GM23338 (cell line): ENCODE results near the gene WNK2. TPM values are rescaled to one million over a fixed set of nuclear protein-coding genes. Genes with fewer than 3 reads are reported as not detected.

Source experiments
- ATAC-seq: fragments of 200-7000 bp; cut with Tn5 transposase; 3 replicates; pipeline ENCODE4 v1.9.1; 2020
- DNase-seq: peaks from one replicate; pipeline ENCODE4 v3.0.0-alpha.2; 2015; ENCODE audit warnings: low spot score
- H2AFZ ChIP-seq: fragments of 200-600 bp; sonication (generic); 2 replicates; pipeline ENCODE4 v1.8.0; 2016; ENCODE audit warnings: antibody characterized with exemption, mild to moderate bottlenecking, moderate library complexity
- H3F3A ChIP-seq: fragments of 200-600 bp; sonication (generic); replicated peaks from 2 replicates; pipeline ENCODE4 v1.8.0; 2017; ENCODE audit warnings: antibody characterized with exemption, mixed run types, low read depth
- H3K27ac ChIP-seq: fragments of 200-600 bp; sonication (generic); 2 replicates; pipeline ENCODE4 v1.6.1; 2016; ENCODE audit warnings: low read depth
- H3K27me3 ChIP-seq: fragments of 200-600 bp; sonication (generic); 2 replicates; pipeline ENCODE4 v1.8.0; 2016; ENCODE audit warnings: mild to moderate bottlenecking, mixed run types, moderate library complexity; ENCODE audit not compliant: insufficient read depth
- H3K36me3 ChIP-seq: fragments of 200-600 bp; sonication (generic); 2 replicates; pipeline ENCODE4 v1.8.0; 2016; ENCODE audit warnings: mild to moderate bottlenecking; ENCODE audit not compliant: insufficient read depth
- H3K4me1 ChIP-seq: fragments of 200-600 bp; sonication (generic); 2 replicates; pipeline ENCODE4 v1.8.0; 2016; ENCODE audit warnings: mild to moderate bottlenecking, moderate library complexity; ENCODE audit not compliant: insufficient read depth
- H3K4me2 ChIP-seq: fragments of 200-600 bp; sonication (generic); 2 replicates; pipeline ENCODE4 v1.7.1; 2017; ENCODE audit warnings: mixed run types
- H3K4me3 ChIP-seq: fragments of 200-600 bp; sonication (generic); 2 replicates; pipeline ENCODE4 v1.6.1; 2016; ENCODE audit warnings: mixed run types
- H3K79me2 ChIP-seq: fragments of 200-600 bp; sonication (generic); replicated peaks from 2 replicates; pipeline ENCODE4 v1.8.0; 2017; ENCODE audit warnings: mild to moderate bottlenecking; ENCODE audit not compliant: insufficient read depth
- H3K9me2 ChIP-seq: fragments of 200-600 bp; sonication (generic); 2 replicates; pipeline ENCODE4 v1.8.0; 2017; ENCODE audit not compliant: insufficient read depth
- H4K20me1 ChIP-seq: fragments of 200-600 bp; sonication (generic); replicated peaks from 2 replicates; pipeline ENCODE4 v1.8.0; 2017; ENCODE audit warnings: mild to moderate bottlenecking; ENCODE audit not compliant: insufficient read depth
- H3K27ac Mint-ChIP-seq: 2 replicates; pipeline ENCODE4 v1.8.0; 2020; ENCODE audit warnings: inconsistent platforms, mild to moderate bottlenecking, moderate library complexity, mixed read lengths
- H3K27me3 Mint-ChIP-seq: 3 replicates; pipeline ENCODE4 v1.8.0; 2022; ENCODE audit warnings: low read depth, mild to moderate bottlenecking, moderate library complexity, mixed read lengths, inconsistent platforms; ENCODE audit not compliant: insufficient read depth, poor library complexity
- H3K36me3 Mint-ChIP-seq: 3 replicates; pipeline ENCODE4 v1.8.0; 2021; ENCODE audit warnings: low read depth, mild to moderate bottlenecking, inconsistent platforms, moderate library complexity, mixed read lengths
- H3K4me1 Mint-ChIP-seq: 3 replicates; pipeline ENCODE4 v1.8.0; 2020; ENCODE audit warnings: mild to moderate bottlenecking, inconsistent platforms, mixed read lengths
- H3K4me3 Mint-ChIP-seq: 3 replicates; pipeline ENCODE4 v1.8.0; 2021; ENCODE audit warnings: moderate library complexity, mild to moderate bottlenecking, inconsistent platforms, mixed read lengths
- H3K9me3 Mint-ChIP-seq: 3 replicates; pipeline ENCODE4 v1.8.0; 2020; ENCODE audit warnings: moderate library complexity, mild to moderate bottlenecking, inconsistent platforms, mixed read lengths
- CREB1 ChIP-seq: fragments of 250-450 bp; sonication (Bioruptor Pico); IDR thresholded peaks from 2 replicates; pipeline ENCODE4 v1.5.0; 2020; ENCODE audit warnings: low read depth, mild to moderate bottlenecking, moderate library complexity
- ETS1 ChIP-seq: IDR thresholded peaks from 2 replicates; pipeline ENCODE4 v1.6.1; 2016; ENCODE audit warnings: antibody characterized with exemption
- EZH2 ChIP-seq: fragments of 200-600 bp; sonication (generic); IDR thresholded peaks from one replicate; pipeline ENCODE4 v1.8.0; 2017; ENCODE audit warnings: antibody characterized with exemption, mild to moderate bottlenecking, low read depth; ENCODE audit not compliant: unreplicated experiment
- NANOG ChIP-seq: IDR thresholded peaks from 2 replicates; pipeline ENCODE4 v1.6.1; 2016; ENCODE audit warnings: antibody characterized with exemption, borderline replicate concordance
- POLR2AphosphoS5 ChIP-seq: IDR thresholded peaks from 2 replicates; pipeline ENCODE4 v1.6.1; 2016; ENCODE audit warnings: antibody characterized with exemption, low read depth
- STAT1 ChIP-seq: IDR thresholded peaks from one replicate; pipeline ENCODE4 v1.6.1; 2016; ENCODE audit warnings: antibody characterized with exemption; ENCODE audit not compliant: unreplicated experiment
- ZNF114 ChIP-seq: fragments of 250-450 bp; sonication (Bioruptor Pico); IDR thresholded peaks from 2 replicates; pipeline ENCODE4 v1.5.0; 2020; ENCODE audit warnings: mild to moderate bottlenecking, moderate library complexity
- ZNF331 ChIP-seq: fragments of 250-450 bp; sonication (Bioruptor Pico); IDR thresholded peaks from 2 replicates; pipeline ENCODE4 v1.5.0; 2020; ENCODE audit warnings: low read depth, mild to moderate bottlenecking, moderate library complexity
- ZNF462 ChIP-seq: fragments of 250-450 bp; sonication (Bioruptor Pico); IDR thresholded peaks from 2 replicates; pipeline ENCODE4 v1.5.0; 2020; ENCODE audit warnings: mild to moderate bottlenecking, moderate library complexity
- polyA plus RNA-seq: library from polyadenylated mRNA; unstranded; fragments of >200 nt; fragmentation: Nextera tagmentation; extraction: Ambion mirVana; gene quantifications from 2 replicates; pipeline ENCODE4 v1.2.1, GENCODE V29; 2016
- total RNA-seq: library from RNA; depleted of rRNA; stranded (reverse); fragments of >200 nt; shearing (Covaris generic); gene quantifications from 2 replicates; pipeline ENCODE4 v1.2.3, GENCODE V29; 2014

Gene WNK2
- total and polyA plus RNA-seq, 2 experiments from 2014 or later = 56.4 to 102 TPM

GRCh38 chr9:93287189-93287552 is 103.2 kb downstream of the WNK2 start:
- Mint-ChIP-seq H3K36me3 (no peaks in the 10 kb centered on the region; the same call in 1 of the 3 replicates), H3K4me1 (peaks cover 10% of the 10 kb centered on the region), H3K27me3 (peaks cover 6% of the 10 kb centered on the region), H3K4me3 (no peak overlapping the region), H3K9me3 (no peaks in the 10 kb centered on the region), H3K27ac (no peak overlapping the region; the same call in 1 of the 2 replicates)
- Histone ChIP-seq H4K20me1 (0 out of 2 replicates have a peak, but pooled peaks cover 6% of the 10 kb centered on the region), H2AFZ (no peak overlapping the region), H3K27me3 (no peaks in the 10 kb centered on the region), H3K27ac (no peak overlapping the region), H3K4me3 (no peak overlapping the region), H3K4me1 (no peaks in the 10 kb centered on the region), H3K4me2 (no peak overlapping the region), H3K79me2 (no peaks in the 10 kb centered on the region), H3K9me2 (no peaks in the 10 kb centered on the region), H3K36me3 (no peaks in the 10 kb centered on the region; the same call in 1 of the 2 replicates), H3F3A (no peaks in the 10 kb centered on the region)
- DNase-seq (no peak), ATAC-seq (no peak)
- TF ChIP-seq ETS1 = no peak
- no peak for TF ChIP-seq ZNF114 (CRISPR knock-in tag)
- no peak for TF ChIP-seq STAT1
- TF ChIP-seq CREB1 (CRISPR knock-in tag) = no peak
- TF ChIP-seq ZNF462 = no peak
- no peak for TF ChIP-seq EZH2
- TF ChIP-seq NANOG = no peak
- TF ChIP-seq ZNF331 (CRISPR knock-in tag) = no peak
- TF ChIP-seq POLR2AphosphoS5 = no peak
